HG03039 (cell line): Measurements from ENCODE around the gene TTC16.
"Not testable (repeated sequence)": the region's sequence is repeated elsewhere in the genome, so short reads cannot be mapped to it uniquely, and the experiment has no call there.

Experiments used
- ATAC-seq: cut with Tn5 transposase; IDR thresholded peaks from one replicate; pipeline ENCODE4 v1.9.1; 2021; ENCODE audit warnings: mild to moderate bottlenecking, moderate library complexity; ENCODE audit not compliant: unreplicated experiment

Gene TTC16

GRCh38 chr9:127780909-127781308 lies 65.0 kb downstream of the TTC16 start:
- not testable (repeated sequence) for ATAC-seq
